SK-N-SH (cell line): ENCODE data around the gene SDCCAG8. TPM values are rescaled to one million over a fixed set of nuclear protein-coding genes. Genes with fewer than 3 reads are reported as not detected.

ENCODE experiments used
- CTCF ChIA-PET: fragments of 300-600, 350-600 bp; formaldehyde crosslinking; extraction: SDS; loops from one replicate; lab custom pipeline; 2021; lab: Yijun Ruan, JAX
- POLR2A ChIA-PET: fragments of 350-600 bp; sonication (Branson Sonifier 250); formaldehyde crosslinking; extraction: SDS; loops from one replicate; lab custom pipeline; 2020; ENCODE audit warnings: antibody characterized with exemption, inconsistent platforms; lab: Yijun Ruan, JAX
- DNase-seq: peaks from one replicate; pipeline ENCODE4 v3.0.0; 2012
- H2AFZ ChIP-seq: fragments of 200-600 bp; sonication (generic); 2 replicates; pipeline ENCODE4 v1.8.1; 2016; ENCODE audit warnings: antibody characterized with exemption, mild to moderate bottlenecking, low read depth
- H3F3A ChIP-seq: fragments of 200-600 bp; sonication (generic); replicated peaks from 2 replicates; pipeline ENCODE3; 2016; ENCODE audit warnings: antibody characterized with exemption, mild to moderate bottlenecking; ENCODE audit not compliant: insufficient read depth
- H3K27ac ChIP-seq, 2 experiments: fragments of 200-500 bp in 1 of 2; fragments of 200-600 bp in 1 of 2; sonication (Bioruptor generic) in 1 of 2; sonication (generic), shearing (Covaris generic) in 1 of 2; 2 replicates each; pipeline versions ENCODE4 v1.5.1 to v1.6.1; 2014 to 2016; ENCODE audit warnings: low read depth in 2 of 2, inconsistent platforms in 1 of 2, low read length in 1 of 2, mild to moderate bottlenecking in 1 of 2, mixed read lengths in 1 of 2
- H3K27me3 ChIP-seq: fragments of 200-600 bp; sonication (generic), shearing (Covaris generic); 2 replicates; pipeline ENCODE4 v1.6.1; 2016; ENCODE audit warnings: mixed run types; ENCODE audit not compliant: insufficient read depth
- H3K36me3 ChIP-seq, 2 experiments: fragments of 200-500 bp in 1 of 2; fragments of 200-600 bp in 1 of 2; sonication (Bioruptor generic) in 1 of 2; sonication (generic) in 1 of 2; replicated peaks in 1 of 2; 2 replicates each; pipeline versions ENCODE3 to v1.5.1; 2014 to 2016; ENCODE audit warnings: low read length in 1 of 2, mild to moderate bottlenecking in 1 of 2; ENCODE audit not compliant: insufficient read depth in 2 of 2, control insufficient read depth in 1 of 2
- H3K4me1 ChIP-seq, 2 experiments: fragments of 200-500 bp in 1 of 2; fragments of 200-600 bp in 1 of 2; sonication (Bioruptor generic) in 1 of 2; sonication (generic), shearing (Covaris generic) in 1 of 2; 2 replicates each; pipeline versions ENCODE4 v1.5.1 to v1.6.1; 2014 to 2016; ENCODE audit warnings: low read depth in 1 of 2, low read length in 1 of 2, mixed run types in 1 of 2; ENCODE audit not compliant: insufficient read depth in 2 of 2, control insufficient read depth in 1 of 2
- H3K4me2 ChIP-seq: fragments of 200-600 bp; sonication (generic), shearing (Covaris generic); 2 replicates; pipeline ENCODE4 v1.6.1; 2017; ENCODE audit warnings: mixed run types
- H3K4me3 ChIP-seq, 2 experiments: fragments of 200-500 bp in 1 of 2; fragments of 200-600 bp in 1 of 2; sonication (Bioruptor generic) in 1 of 2; sonication (generic), shearing (Covaris generic) in 1 of 2; 2 replicates each; pipeline versions ENCODE4 v1.5.1 to v1.8.1; 2014 to 2016; ENCODE audit warnings: low read depth in 2 of 2, inconsistent platforms in 1 of 2, low read length in 1 of 2, mild to moderate bottlenecking in 1 of 2, mixed read lengths in 1 of 2, moderate library complexity in 1 of 2
- H3K79me2 ChIP-seq: fragments of 200-600 bp; sonication (generic); 2 replicates; pipeline ENCODE4 v1.8.1; 2017; ENCODE audit warnings: mild to moderate bottlenecking; ENCODE audit not compliant: insufficient read depth
- H3K9ac ChIP-seq: fragments of 200-600 bp; sonication (generic); 2 replicates; pipeline ENCODE4 v1.6.1; 2017; ENCODE audit warnings: mixed run types
- H3K9me2 ChIP-seq: fragments of 200-600 bp; sonication (generic); 2 replicates; pipeline ENCODE4 v1.6.1; 2017; ENCODE audit warnings: mixed run types
- H3K9me3 ChIP-seq: fragments of 200-600 bp; sonication (generic); 2 replicates; pipeline ENCODE4 v1.6.1; 2017; ENCODE audit warnings: mixed run types, mild to moderate bottlenecking, moderate library complexity
- H4K20me1 ChIP-seq: fragments of 200-600 bp; sonication (generic); 2 replicates; pipeline ENCODE4 v1.6.1; 2017; ENCODE audit warnings: mild to moderate bottlenecking, mixed run types; ENCODE audit not compliant: insufficient read depth
- CHD2 ChIP-seq: fragments of 150-350 bp; IDR thresholded peaks from 2 replicates; pipeline ENCODE4 v1.6.1; 2018; ENCODE audit warnings: low read length; ENCODE audit not compliant: partially characterized antibody
- FOSL2 ChIP-seq: IDR thresholded peaks from 2 replicates; pipeline ENCODE4 v1.4.0; 2012; ENCODE audit warnings: low read depth, mild to moderate bottlenecking, moderate library complexity, borderline replicate concordance
- FOXJ3 ChIP-seq: sonication (generic); formaldehyde crosslinking; IDR thresholded peaks from 2 replicates; pipeline ENCODE4 v1.5.1; 2020; ENCODE audit warnings: mild to moderate bottlenecking, missing genetic modification reagents
- GABPA ChIP-seq: IDR thresholded peaks from 2 replicates; pipeline ENCODE4 v1.4.0; 2012; ENCODE audit warnings: low read depth, mild to moderate bottlenecking
- GATA2 ChIP-seq: sonication (generic); formaldehyde crosslinking; IDR thresholded peaks from 2 replicates; pipeline ENCODE4 v1.5.0; 2020; ENCODE audit warnings: mild to moderate bottlenecking, missing genetic modification reagents
- MAX ChIP-seq: IDR thresholded peaks from 2 replicates; pipeline ENCODE4 v1.4.0; 2012; ENCODE audit warnings: low read depth
- MEF2A ChIP-seq: IDR thresholded peaks from 2 replicates; pipeline ENCODE4 v1.4.0; 2012; ENCODE audit warnings: low read depth, borderline replicate concordance
- MXI1 ChIP-seq: IDR thresholded peaks from 2 replicates; pipeline ENCODE4 v1.6.1; 2012; ENCODE audit warnings: mild to moderate bottlenecking, low read depth, low read length, improper control_type of control experiment
- NFIC ChIP-seq: IDR thresholded peaks from 2 replicates; pipeline ENCODE4 v1.4.0; 2012; ENCODE audit warnings: borderline replicate concordance
- NRF1 ChIP-seq: IDR thresholded peaks from 2 replicates; pipeline ENCODE4 v1.6.1; 2012; ENCODE audit warnings: low read depth, mild to moderate bottlenecking, low read length
- POLR2AphosphoS5 ChIP-seq: IDR thresholded peaks from 2 replicates; pipeline ENCODE4 v1.6.1; 2012; ENCODE audit warnings: low read depth, low read length
- RFX5 ChIP-seq: IDR thresholded peaks from 2 replicates; pipeline ENCODE4 v1.6.1; 2012; ENCODE audit warnings: mild to moderate bottlenecking, improper control_type of control experiment, low read length
- RXRA ChIP-seq: IDR thresholded peaks from 2 replicates; pipeline ENCODE4 v1.4.0; 2012; ENCODE audit warnings: low read depth, mild to moderate bottlenecking, borderline replicate concordance
- SIN3A ChIP-seq: IDR thresholded peaks from 2 replicates; pipeline ENCODE4 v1.6.1; 2012; ENCODE audit warnings: low read depth, mild to moderate bottlenecking, low read length, moderate library complexity, borderline replicate concordance
- SMC3 ChIP-seq: IDR thresholded peaks from 2 replicates; pipeline ENCODE4 v1.6.1; 2012; ENCODE audit warnings: low read depth, low read length, improper control_type of control experiment
- TEAD4 ChIP-seq: IDR thresholded peaks from 2 replicates; pipeline ENCODE4 v1.4.0; 2012; ENCODE audit warnings: mild to moderate bottlenecking, borderline replicate concordance; ENCODE audit not compliant: insufficient read depth
- USF1 ChIP-seq: IDR thresholded peaks from 2 replicates; pipeline ENCODE4 v1.4.0; 2012; ENCODE audit warnings: low read depth, borderline replicate concordance
- WGBS: methylation state at CpG from one replicate; pipeline ENCODE4 v1.1.6; 2017; ENCODE audit warnings: low lambda C conversion rate; 5-methylcytosine and 5-hydroxymethylcytosine counted together
- polyA plus RNA-seq, 3 experiments: library from polyadenylated mRNA; depleted of rRNA; stranded (reverse); fragments of >200 nt; gene quantifications; 2 replicates each; pipeline ENCODE4 v1.2.3, GENCODE V29; 2012

The SDCCAG8 gene
- polyA plus RNA-seq, 1 of the 3 experiments (the other 2 are of a cell fraction), result 22.7 TPM

GRCh38 chr1:243428617-243429342 is 172.9 kb downstream of the SDCCAG8 start:
- CTCF ChIA-PET, result no interaction called here
- POLR2A ChIA-PET, result interaction anchor here (0.6 kb wide), 1 partner anchor 27 kb away, joined by 3 read pairs; no protein-coding TSS in a partner anchor
- H3K27me3 ChIP-seq, result no peaks in the 10 kb centered on the region
- no peaks in the 10 kb centered on the region for H3K9me3 ChIP-seq
- H2AFZ ChIP-seq, result no peak overlapping the region
- WGBS, result 96% methylated on average over 9 of the region's 9 CpGs
- no peaks in the 10 kb centered on the region for H3K9me2 ChIP-seq
- H4K20me1 ChIP-seq, result no peaks in the 10 kb centered on the region
- peaks cover 5% of the 10 kb centered on the region for H3F3A ChIP-seq
- no peak for DNase-seq
- H3K27ac ChIP-seq, result no peak overlapping the region
- H3K9ac ChIP-seq, result no peak overlapping the region
- TF ChIP-seq MXI1, result no peak
- peaks cover 13 to 34% of the 10 kb centered on the region in 2 experiments for H3K36me3 ChIP-seq
- H3K79me2 ChIP-seq, result no peaks in the 10 kb centered on the region
- H3K4me2 ChIP-seq, result no peak overlapping the region
- H3K4me3 ChIP-seq, result no peak overlapping the region
- H3K4me1 ChIP-seq, result peaks cover 6 to 19% of the 10 kb centered on the region in 2 experiments

- TF ChIP-seq MXI1 (no peak), CHD2 (no peak), FOSL2 (no peak), TEAD4 (no peak), SMC3 (no peak), FOXJ3 (no peak), GABPA (no peak), USF1 (no peak), MEF2A (no peak), RXRA (no peak), NRF1 (no peak), POLR2AphosphoS5 (no peak), RFX5 (no peak), NFIC (no peak), GATA2 (CRISPR knock-in tag) (no peak), MAX (no peak), SIN3A (no peak)
- peak; percentile 21 for DNase-seq
- peaks cover 7 to 21% of the 10 kb centered on the region in 2 experiments for H3K4me1 ChIP-seq
- no peaks in the 10 kb centered on the region for H3K27me3 ChIP-seq
- no peak overlapping the region for H3K9ac ChIP-seq
- H3K27ac ChIP-seq, result peak overlapping the region in 1 of 2 experiments; percentile 66; a peak in 2 of 4 replicates
- H3K9me3 ChIP-seq, result no peaks in the 10 kb centered on the region
- CTCF ChIA-PET, result interaction anchor here (0.6 to 1.8 kb wide), 2 partner anchors 74 to 88 kb away, joined by 4 to 6 read pairs; no protein-coding TSS in a partner anchor
- WGBS, result 96% methylated on average over 5 of the region's 5 CpGs
- H3K79me2 ChIP-seq, result no peaks in the 10 kb centered on the region
- H3K9me2 ChIP-seq, result no peaks in the 10 kb centered on the region
- no peaks in the 10 kb centered on the region for H4K20me1 ChIP-seq
- H3K4me3 ChIP-seq, result no peak overlapping the region
- H3K36me3 ChIP-seq, result peaks cover 12 to 24% of the 10 kb centered on the region in 2 experiments
- H3F3A ChIP-seq, result peaks cover 3% of the 10 kb centered on the region
- POLR2A ChIA-PET, result no interaction called here
- no peak overlapping the region for H2AFZ ChIP-seq
- H3K4me2 ChIP-seq, result no peak overlapping the region
Measured at GRCh38 chr1:243431591-243431990, 175.8 kb downstream of the SDCCAG8 start.
